Neural progenitor cell (in vitro differentiated cells): Measurements from ENCODE around the gene ACTC1. TPM values are rescaled to one million over a fixed set of nuclear protein-coding genes. Genes with fewer than 3 reads are reported as not detected.

Source experiments
- DNase-seq: peaks from one replicate; pipeline ENCODE4 v3.0.0-alpha.2; 2016; ENCODE audit warnings: low spot score
- H2AFZ ChIP-seq: fragments of 200-600 bp; sonication (generic); replicated peaks from 2 replicates; pipeline ENCODE4 v1.6.1; 2016; ENCODE audit warnings: antibody characterized with exemption
- H3F3A ChIP-seq: fragments of 200-600 bp; sonication (generic); 2 replicates; pipeline ENCODE4 v1.6.1; 2016; ENCODE audit warnings: antibody characterized with exemption, low read depth
- H3K27ac ChIP-seq: fragments of 200-600 bp; sonication (generic); 2 replicates; pipeline ENCODE4 v1.5.1; 2016; ENCODE audit warnings: mild to moderate bottlenecking
- H3K27me3 ChIP-seq: fragments of 200-600 bp; sonication (generic); 2 replicates; pipeline ENCODE4 v1.6.1; 2016; ENCODE audit warnings: mild to moderate bottlenecking, moderate library complexity
- H3K36me3 ChIP-seq: fragments of 200-600 bp; sonication (generic); 2 replicates; pipeline ENCODE4 v1.5.1; 2016
- H3K4me1 ChIP-seq: fragments of 200-600 bp; sonication (generic); 2 replicates; pipeline ENCODE4 v1.6.1; 2016; ENCODE audit warnings: mixed run types
- H3K4me2 ChIP-seq: fragments of 200-600 bp; sonication (generic); 2 replicates; pipeline ENCODE4 v1.6.1; 2016
- H3K4me3 ChIP-seq: fragments of 200-600 bp; sonication (generic); 2 replicates; pipeline ENCODE4 v1.5.1; 2016
- H3K79me2 ChIP-seq: fragments of 200-600 bp; sonication (generic); 2 replicates; pipeline ENCODE4 v1.6.1; 2016; ENCODE audit warnings: low read depth
- H3K9ac ChIP-seq: fragments of 200-600 bp; sonication (generic); 2 replicates; pipeline ENCODE4 v1.6.1; 2016
- H3K9me3 ChIP-seq: fragments of 200-600 bp; sonication (generic); 2 replicates; pipeline ENCODE4 v1.5.1; 2016; ENCODE audit warnings: low read depth
- H4K20me1 ChIP-seq: fragments of 200-600 bp; sonication (generic); 2 replicates; pipeline ENCODE4 v1.6.1; 2016; ENCODE audit warnings: low read depth
- H3K27ac Mint-ChIP-seq: 3 replicates; pipeline ENCODE4 v1.8.0; 2021; ENCODE audit warnings: mixed read lengths
- H3K27me3 Mint-ChIP-seq: 2 replicates; pipeline ENCODE4 v1.8.0; 2022; ENCODE audit warnings: low read depth, mild to moderate bottlenecking, inconsistent platforms, moderate library complexity, mixed read lengths; ENCODE audit not compliant: insufficient read depth
- H3K36me3 Mint-ChIP-seq: 3 replicates; pipeline ENCODE4 v1.8.0; 2021; ENCODE audit warnings: mixed read lengths
- H3K4me1 Mint-ChIP-seq: 3 replicates; pipeline ENCODE4 v1.8.0; 2021; ENCODE audit warnings: mixed read lengths
- H3K4me3 Mint-ChIP-seq: 3 replicates; pipeline ENCODE4 v1.8.0; 2021; ENCODE audit warnings: mild to moderate bottlenecking, moderate library complexity, mixed read lengths
- H3K9me3 Mint-ChIP-seq: 3 replicates; pipeline ENCODE4 v1.8.0; 2020; ENCODE audit warnings: mixed read lengths
- CTCF ChIP-seq: fragments of 200-600 bp; sonication (generic); IDR thresholded peaks from 2 replicates; pipeline ENCODE4 v1.5.1; 2017; ENCODE audit warnings: antibody characterized with exemption, mild to moderate bottlenecking
- EZH2 ChIP-seq: fragments of 200-600 bp; sonication (generic); IDR thresholded peaks from 2 replicates; pipeline ENCODE4 v1.6.1; 2017; ENCODE audit warnings: antibody characterized with exemption, mild to moderate bottlenecking, moderate library complexity
- EZH2phosphoT487 ChIP-seq: fragments of 200-600 bp; sonication (generic); IDR thresholded peaks from 2 replicates; pipeline ENCODE4 v1.6.1; 2017; ENCODE audit warnings: antibody characterized with exemption
- total RNA-seq: library from RNA; depleted of rRNA; stranded (reverse); fragments of >200 nt; gene quantifications from 2 replicates; pipeline ENCODE4 v1.2.3, GENCODE V29; 2015; ENCODE audit warnings: low replicate concordance

Gene ACTC1
- total RNA-seq, 1 donor from 2014 or later = 3.8 TPM

GRCh38 chr15:34837246-34838016, 42.1 kb upstream of the ACTC1 start:
- Histone ChIP-seq H2AFZ (no peak overlapping the region), H3K9me3 (peaks cover 4% of the 10 kb centered on the region), H3K36me3 (no peaks in the 10 kb centered on the region), H3K79me2 (no peaks in the 10 kb centered on the region), H3K27ac (no peak overlapping the region), H4K20me1 (no peaks in the 10 kb centered on the region), H3K9ac (no peak overlapping the region), H3K4me2 (no peak overlapping the region), H3F3A (no peaks in the 10 kb centered on the region), H3K4me3 (no peak overlapping the region), H3K27me3 (no peaks in the 10 kb centered on the region), H3K4me1 (no peaks in the 10 kb centered on the region)
- DNase-seq = no peak
- no peaks in the 10 kb centered on the region for H3K4me1 Mint-ChIP-seq
- TF ChIP-seq EZH2 (no peak), CTCF (no peak), EZH2phosphoT487 (no peak)
- H3K4me3 Mint-ChIP-seq = no peak overlapping the region
- H3K36me3 Mint-ChIP-seq = no peaks in the 10 kb centered on the region
- H3K9me3 Mint-ChIP-seq = peaks cover 10% of the 10 kb centered on the region
- no peak overlapping the region for H3K27ac Mint-ChIP-seq
- no peaks in the 10 kb centered on the region for H3K27me3 Mint-ChIP-seq

- H4K20me1 ChIP-seq = no peaks in the 10 kb centered on the region
- no peaks in the 10 kb centered on the region for H3K27me3 Mint-ChIP-seq
Observed at GRCh38 chr15:34828145-34828911, 33.0 kb upstream of the ACTC1 start.

GRCh38 chr15:34821831-34822230, 26.5 kb upstream of the ACTC1 start:
- H3K9me3 ChIP-seq = no peaks in the 10 kb centered on the region
- H3K36me3 ChIP-seq = no peaks in the 10 kb centered on the region
- peaks cover 3% of the 10 kb centered on the region for H3K4me1 Mint-ChIP-seq

More at GRCh38 chr15:34828145-34828911, 33.0 kb upstream of the ACTC1 start:
- Mint-ChIP-seq H3K9me3 (no peaks in the 10 kb centered on the region), H3K27ac (no peak overlapping the region), H3K4me1 (peaks cover 3% of the 10 kb centered on the region), H3K4me3 (no peak overlapping the region), H3K36me3 (no peaks in the 10 kb centered on the region)
- Histone ChIP-seq H3K4me1 (peaks cover 3% of the 10 kb centered on the region), H3K4me3 (no peak overlapping the region), H2AFZ (no peak overlapping the region), H3K9ac (no peak overlapping the region), H3K79me2 (no peaks in the 10 kb centered on the region), H3K4me2 (no peak overlapping the region), H3K36me3 (no peaks in the 10 kb centered on the region), H3F3A (no peaks in the 10 kb centered on the region), H3K27ac (no peak overlapping the region), H3K9me3 (no peaks in the 10 kb centered on the region), H3K27me3 (no peaks in the 10 kb centered on the region)
- DNase-seq = no peak
- TF ChIP-seq EZH2 (no peak), EZH2phosphoT487 (no peak), CTCF (no peak)

More at GRCh38 chr15:34821831-34822230, 26.5 kb upstream of the ACTC1 start:
- H3K9ac ChIP-seq = no peak overlapping the region
- no peaks in the 10 kb centered on the region for H3K27me3 ChIP-seq
- H3K9me3 Mint-ChIP-seq = no peaks in the 10 kb centered on the region
- no peaks in the 10 kb centered on the region for H4K20me1 ChIP-seq
- H3K27me3 Mint-ChIP-seq = no peaks in the 10 kb centered on the region
- no peak for DNase-seq
- H3K36me3 Mint-ChIP-seq = no peaks in the 10 kb centered on the region
- H3K4me2 ChIP-seq = no peak overlapping the region
- H3K27ac ChIP-seq = no peak overlapping the region
- no peaks in the 10 kb centered on the region for H3K79me2 ChIP-seq
- H2AFZ ChIP-seq = no peak overlapping the region
- no peaks in the 10 kb centered on the region for H3F3A ChIP-seq
- no peak for TF ChIP-seq EZH2
- no peak for TF ChIP-seq EZH2phosphoT487
- TF ChIP-seq CTCF = no peak
- no peak overlapping the region for H3K4me3 Mint-ChIP-seq
- no peak overlapping the region for H3K4me3 ChIP-seq
- peaks cover 3% of the 10 kb centered on the region for H3K4me1 ChIP-seq
- no peak overlapping the region for H3K27ac Mint-ChIP-seq
